ENCODE measurements around the gene SCTR.
A peak's percentile ranks its signal among the peaks of the same experiment; 100 is the strongest.

The SCTR gene

GRCh38 chr2:119435081-119435952 is 89.0 kb downstream of the SCTR start:
- no peak for DNase-seq (ENCODE audit: low spot score in 2 of 2)
- H3K27me3 ChIP-seq (ENCODE audit: low read depth): no peaks in the 10 kb centered on the region
- no peaks in the 10 kb centered on the region for H3K36me3 ChIP-seq (replicated peaks)
- no peaks in the 10 kb centered on the region for H3K9me3 ChIP-seq
- H3K4me3 ChIP-seq: no peak overlapping the region
- peaks cover 7% of the 10 kb centered on the region for H3K4me1 ChIP-seq
- in situ Hi-C loops (cut with MboI; ENCODE audit: low sequenced_read_pairs): no loop called here

DNA sequence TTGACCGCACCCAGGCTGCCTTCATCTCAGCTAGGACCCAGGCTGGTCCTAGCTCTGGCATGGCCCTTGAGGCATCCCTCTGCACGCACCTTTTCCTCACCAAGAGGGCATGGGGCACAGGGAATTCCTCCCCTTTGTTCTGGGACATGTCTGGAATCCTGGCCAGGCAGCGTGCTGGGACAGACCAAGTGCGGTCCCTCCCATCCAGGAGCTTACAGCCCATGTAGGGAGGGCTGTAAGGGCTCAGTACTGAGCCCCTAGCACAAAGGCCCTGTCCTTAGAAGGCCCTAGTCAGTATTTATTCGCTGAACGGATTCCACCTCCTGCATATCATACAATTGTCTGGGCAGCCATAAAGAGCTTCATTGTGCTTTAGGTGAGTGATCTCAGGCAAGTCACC is 89.6 kb downstream of the SCTR start:
- in situ Hi-C loops (cut with MboI; ENCODE audit: low sequenced_read_pairs): no loop called here
- Histone ChIP-seq H3K27me3 (ENCODE audit: low read depth) (no peaks in the 10 kb centered on the region), H3K4me3 (no peak overlapping the region), H3K4me1 (peaks cover 7% of the 10 kb centered on the region), H3K36me3 (replicated peaks) (no peaks in the 10 kb centered on the region), H3K9me3 (no peaks in the 10 kb centered on the region)
- DNase-seq (ENCODE audit: low spot score in 2 of 2): no peak

DNA sequence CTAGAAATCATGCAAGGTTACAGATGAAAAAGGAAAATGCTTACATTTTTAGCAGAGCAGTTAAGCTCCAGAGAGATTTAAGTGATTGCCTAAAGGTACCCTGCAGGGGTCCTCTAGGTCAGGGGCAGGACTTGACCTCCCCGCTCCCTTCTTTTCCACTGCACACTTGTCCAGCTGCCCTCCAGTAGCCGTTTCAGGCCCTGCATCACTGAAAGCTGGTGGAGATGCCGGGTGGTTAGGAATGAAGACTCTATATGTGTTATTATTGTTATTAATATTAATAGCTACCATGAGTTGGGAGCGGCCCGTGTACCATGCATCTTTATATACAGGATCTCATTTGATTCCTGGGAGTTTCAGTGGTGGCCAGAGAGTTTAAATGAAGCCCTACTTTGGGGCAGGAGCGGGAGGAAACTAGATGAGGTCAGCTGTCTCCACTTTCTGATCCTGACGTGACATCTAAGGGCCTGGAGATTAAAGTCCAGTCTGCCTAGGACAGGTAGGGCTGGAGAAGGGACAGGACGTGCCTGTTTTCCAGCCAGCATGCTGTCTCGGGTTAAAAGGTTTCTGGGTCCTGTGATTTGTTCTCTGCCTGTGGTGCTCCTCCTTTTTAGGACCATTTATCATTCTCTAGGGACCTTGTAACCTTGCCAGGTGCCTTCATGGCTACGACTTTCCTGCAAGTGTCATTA is 90.5 kb downstream of the SCTR start:
- Histone ChIP-seq H3K9me3 (no peaks in the 10 kb centered on the region), H3K4me1 (peaks cover 12% of the 10 kb centered on the region), H3K27me3 (ENCODE audit: low read depth) (no peaks in the 10 kb centered on the region), H3K4me3 (no peak overlapping the region), H3K36me3 (replicated peaks) (no peaks in the 10 kb centered on the region)
- DNase-seq (ENCODE audit: low spot score in 2 of 2): no peak
- in situ Hi-C loops (cut with MboI; ENCODE audit: low sequenced_read_pairs): no loop called here

- H3K36me3 ChIP-seq (replicated peaks): no peaks in the 10 kb centered on the region
- no peak overlapping the region for H3K4me3 ChIP-seq
- in situ Hi-C loops (cut with MboI; ENCODE audit: low sequenced_read_pairs): no loop called here
- H3K4me1 ChIP-seq: peaks cover 12% of the 10 kb centered on the region
- no peaks in the 10 kb centered on the region for H3K9me3 ChIP-seq
- H3K27me3 ChIP-seq (ENCODE audit: low read depth): no peaks in the 10 kb centered on the region
- DNase-seq (ENCODE audit: low spot score in 2 of 2): no peak
These were observed 91.3 kb downstream of the SCTR start for GRCh38 chr2:119432851-119433522.

- Histone ChIP-seq H3K4me1 (peaks cover 12% of the 10 kb centered on the region), H3K4me3 (peak overlapping the region; percentile 43)
- no peak for DNase-seq (ENCODE audit: low spot score in 2 of 2)
These were observed 92.1 kb downstream of the SCTR start for GRCh38 chr2:119431976-119432850.

GRCh38 chr2:119431155-119431975 is 92.9 kb downstream of the SCTR start, which contains the start of gene TMEM37:
TSS of gene TMEM37 (plus strand) at chr2:119431854. CDS start at chr2:119431904, 50 bp downstream.
- H3K36me3 ChIP-seq (replicated peaks): no peaks in the 10 kb centered on the region
- peak within 1 kb of the TSS; percentile 43 for H3K4me3 ChIP-seq
- in situ Hi-C loops (cut with MboI; ENCODE audit: low sequenced_read_pairs): no loop called here
- peak; percentile 87 to 91 for DNase-seq (ENCODE audit: low spot score in 2 of 2)
- H3K27me3 ChIP-seq (ENCODE audit: low read depth): no peaks in the 10 kb centered on the region
- no peaks in the 10 kb centered on the region for H3K9me3 ChIP-seq
- peaks cover 12% of the 10 kb centered on the region for H3K4me1 ChIP-seq

More at GRCh38 chr2:119431976-119432850, 92.1 kb downstream of the SCTR start:
- Histone ChIP-seq H3K36me3 (replicated peaks) (no peaks in the 10 kb centered on the region), H3K9me3 (no peaks in the 10 kb centered on the region), H3K27me3 (ENCODE audit: low read depth) (no peaks in the 10 kb centered on the region)
- in situ Hi-C loops (cut with MboI; ENCODE audit: low sequenced_read_pairs): no loop called here

DNA sequence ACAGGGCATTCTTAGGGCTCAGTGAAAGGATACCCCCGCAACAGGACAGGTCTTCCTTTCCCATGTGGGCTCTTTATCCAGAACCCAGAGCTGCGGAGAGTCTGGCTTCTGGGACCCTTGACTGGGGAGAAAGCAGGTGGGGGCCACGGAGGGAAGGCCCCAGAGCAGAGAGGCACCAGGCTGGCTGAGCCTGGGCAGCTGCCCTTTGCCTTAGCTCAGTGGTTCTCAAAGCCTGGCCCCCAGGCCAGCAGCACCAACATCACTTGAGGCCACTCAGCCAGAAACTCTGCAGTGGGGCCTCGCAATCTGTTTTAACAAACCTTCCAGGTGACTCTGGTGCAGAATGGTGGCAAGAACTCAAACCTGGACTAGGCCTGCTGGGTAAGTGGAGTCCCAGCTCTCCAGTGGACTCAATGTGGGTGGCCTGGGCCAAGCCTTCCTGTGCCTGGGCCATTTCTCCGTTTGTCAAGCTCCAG is 94.2 kb downstream of the SCTR start:
- no peaks in the 10 kb centered on the region for H3K27me3 ChIP-seq (ENCODE audit: low read depth)
- in situ Hi-C loops (cut with MboI; ENCODE audit: low sequenced_read_pairs): no loop called here
- DNase-seq (ENCODE audit: low spot score in 2 of 2): no peak
- H3K9me3 ChIP-seq: no peaks in the 10 kb centered on the region
- H3K4me1 ChIP-seq: peaks cover 12% of the 10 kb centered on the region
- H3K4me3 ChIP-seq: no peak overlapping the region
- no peaks in the 10 kb centered on the region for H3K36me3 ChIP-seq (replicated peaks)

DNA sequence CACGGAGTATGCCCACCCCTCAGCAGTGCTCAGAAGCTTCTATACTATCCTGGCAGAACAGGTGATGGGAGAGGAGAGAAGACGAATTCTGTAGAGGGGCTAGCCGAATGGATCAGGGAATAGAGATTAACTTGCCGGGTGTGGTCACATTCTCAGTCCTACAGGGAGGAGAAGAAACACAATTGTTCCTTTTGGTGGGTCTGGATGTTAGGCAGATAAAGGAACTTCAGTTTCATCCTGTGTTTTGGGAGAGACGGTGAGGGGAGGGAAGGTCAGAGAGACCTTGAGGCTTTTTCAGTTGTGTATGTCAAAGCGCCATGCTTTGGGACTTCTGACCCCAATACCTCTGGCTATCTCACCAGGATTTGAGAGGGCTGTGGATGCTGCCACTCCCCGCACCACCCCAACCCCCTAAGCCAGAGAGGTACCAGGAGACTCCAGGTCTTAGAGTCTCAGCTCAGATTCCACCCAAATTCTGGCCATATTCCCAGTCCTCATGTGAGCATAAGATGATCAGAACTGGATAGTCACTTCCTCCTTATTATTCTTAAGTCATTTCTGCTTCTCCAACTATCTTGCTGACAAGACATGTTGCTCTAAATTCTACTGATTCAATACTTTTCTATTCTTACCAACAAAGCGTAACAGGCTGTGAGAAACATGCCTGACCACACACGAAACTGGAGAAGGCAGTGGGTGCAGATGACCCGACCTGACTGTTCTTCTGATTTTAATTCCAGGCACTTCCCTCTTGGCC is 94.9 kb downstream of the SCTR start:
- H3K36me3 ChIP-seq (replicated peaks): no peaks in the 10 kb centered on the region
- no peaks in the 10 kb centered on the region for H3K27me3 ChIP-seq (ENCODE audit: low read depth)
- H3K4me1 ChIP-seq: peaks cover 12% of the 10 kb centered on the region
- no peak overlapping the region for H3K4me3 ChIP-seq
- no peaks in the 10 kb centered on the region for H3K9me3 ChIP-seq
- in situ Hi-C loops (cut with MboI; ENCODE audit: low sequenced_read_pairs): no loop called here
- no peak for DNase-seq (ENCODE audit: low spot score in 2 of 2)

DNA sequence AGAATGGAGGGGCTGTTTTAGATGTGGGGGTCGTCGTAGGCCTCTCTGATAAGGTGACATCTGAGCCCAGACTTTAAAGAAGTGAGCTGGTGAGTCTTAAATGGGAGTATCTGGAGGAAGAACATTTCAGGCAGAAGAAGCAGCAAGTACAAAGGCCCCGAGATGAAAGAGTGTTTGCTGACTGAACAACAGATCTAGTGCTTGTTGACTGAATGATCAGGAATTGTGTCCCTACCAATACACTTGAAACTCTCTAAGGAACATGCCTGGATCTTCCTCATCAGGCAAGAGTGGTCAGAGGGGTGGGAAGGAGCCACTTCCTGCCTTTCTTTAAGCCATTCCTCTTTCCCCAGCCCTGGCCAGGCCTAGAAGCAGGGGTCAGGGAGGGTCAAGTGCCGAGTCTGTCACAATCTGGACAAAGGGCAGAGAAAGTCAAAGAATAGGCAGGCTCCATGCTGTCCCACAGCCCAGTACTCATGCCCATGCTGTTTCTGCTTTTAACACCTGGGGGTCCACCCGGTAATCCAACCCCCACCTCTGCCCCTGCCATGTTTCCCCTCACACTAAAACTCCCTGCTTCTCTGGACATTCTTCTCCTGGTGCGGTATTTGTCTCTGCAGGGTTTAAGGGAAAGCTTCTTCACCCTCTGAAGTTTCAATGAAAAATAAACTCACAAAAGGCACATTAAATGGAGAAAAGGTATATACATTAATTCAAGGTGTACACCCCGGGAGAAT is 95.6 kb downstream of the SCTR start:
- H3K4me1 ChIP-seq: peaks cover 12% of the 10 kb centered on the region
- no peaks in the 10 kb centered on the region for H3K36me3 ChIP-seq (replicated peaks)
- H3K4me3 ChIP-seq: no peak overlapping the region
- no peaks in the 10 kb centered on the region for H3K27me3 ChIP-seq (ENCODE audit: low read depth)
- no peak for DNase-seq (ENCODE audit: low spot score in 2 of 2)
- H3K9me3 ChIP-seq: no peaks in the 10 kb centered on the region
- in situ Hi-C loops (cut with MboI; ENCODE audit: low sequenced_read_pairs): no loop called here

GRCh38 chr2:119427756-119428155 is 96.5 kb downstream of the SCTR start:
- Histone ChIP-seq H3K4me1 (peaks cover 20% of the 10 kb centered on the region), H3K4me3 (no peak overlapping the region), H3K9me3 (no peaks in the 10 kb centered on the region), H3K27me3 (ENCODE audit: low read depth) (no peaks in the 10 kb centered on the region), H3K36me3 (replicated peaks) (no peaks in the 10 kb centered on the region)
- DNase-seq (ENCODE audit: low spot score in 2 of 2): no peak
- in situ Hi-C loops (cut with MboI; ENCODE audit: low sequenced_read_pairs): no loop called here

DNA sequence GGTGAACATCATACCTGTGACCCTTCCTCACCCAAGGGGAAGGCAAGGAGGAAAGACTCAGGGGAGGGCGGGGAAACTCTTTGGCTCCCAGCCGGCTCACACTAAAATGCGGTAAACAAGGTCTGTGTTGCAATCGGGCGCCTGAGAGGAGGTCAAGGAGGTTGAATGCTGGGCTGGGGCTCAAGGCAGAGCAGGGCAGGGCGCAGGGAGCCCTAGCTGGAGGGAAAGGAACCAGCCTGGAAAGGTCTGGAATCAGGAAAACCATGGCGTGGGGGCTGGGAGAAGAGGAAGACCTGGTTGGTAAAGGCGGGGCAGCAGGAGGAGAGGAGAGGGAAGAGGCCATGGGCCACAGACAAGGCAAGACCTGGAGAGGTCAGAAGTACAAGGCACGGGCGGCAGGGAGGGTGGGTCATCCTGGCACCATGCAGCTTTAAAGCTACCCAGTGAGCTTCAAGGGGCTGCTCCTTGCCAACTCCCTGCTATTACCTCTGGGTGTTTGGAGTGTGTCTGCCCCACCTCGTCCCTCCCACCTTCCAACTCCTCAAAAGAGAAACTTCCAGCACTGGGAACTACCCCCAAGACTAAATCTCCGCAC is 97.4 kb downstream of the SCTR start:
- in situ Hi-C loops (cut with MboI; ENCODE audit: low sequenced_read_pairs): no loop called here
- H3K27me3 ChIP-seq (ENCODE audit: low read depth): no peaks in the 10 kb centered on the region
- peaks cover 23% of the 10 kb centered on the region for H3K4me1 ChIP-seq
- peaks cover 2% of the 10 kb centered on the region for H3K9me3 ChIP-seq
- H3K36me3 ChIP-seq (replicated peaks): no peaks in the 10 kb centered on the region
- no peak for DNase-seq (ENCODE audit: low spot score in 2 of 2)
- no peak overlapping the region for H3K4me3 ChIP-seq
